Measurements from ENCODE around the gene IFT25.

Gene IFT25

DNA sequence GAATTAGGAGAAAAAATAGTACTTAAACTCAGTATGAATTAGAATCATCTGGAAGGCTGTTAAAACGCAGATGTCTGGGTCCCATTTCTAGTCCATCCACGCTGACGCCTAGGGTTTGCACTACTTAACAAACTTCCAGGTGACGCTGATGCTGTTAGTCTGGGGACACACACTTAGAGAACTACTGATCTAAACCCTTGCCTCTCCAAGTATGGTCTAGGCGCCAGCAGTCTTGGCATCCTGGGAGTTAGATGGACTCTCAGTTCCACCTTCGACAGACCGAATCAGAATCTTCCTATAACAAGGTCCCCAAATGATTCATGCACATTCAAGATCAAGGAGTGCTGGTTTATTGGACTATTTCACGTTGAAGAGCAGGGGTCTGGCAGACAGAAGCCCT lies 40.0 kb downstream of the IFT25 start:
- no peak overlapping the region for H3K4me3 ChIP-seq (ENCODE audit: low read length)
- H3K4me1 ChIP-seq (ENCODE audit: control insufficient read depth, insufficient read depth, low read length), result no peaks in the 10 kb centered on the region

GRCh38 chr1:53902235-53903138 lies 43.0 kb downstream of the IFT25 start:
- Histone ChIP-seq H3K9ac (ENCODE audit: low read length) (no peak overlapping the region), H3K27ac (ENCODE audit: low read depth, low read length) (no peak overlapping the region), H3K36me3 (ENCODE audit: control insufficient read depth, insufficient read depth, low read length) (no peaks in the 10 kb centered on the region), H3K4me1 (ENCODE audit: control insufficient read depth, insufficient read depth, low read length) (peaks cover 10% of the 10 kb centered on the region), H3K4me3 (ENCODE audit: low read length) (no peak overlapping the region), H3K27me3 (ENCODE audit: control insufficient read depth, insufficient read depth, low read length) (no peaks in the 10 kb centered on the region)

More for the DNA sequence above, 40.0 kb downstream of the IFT25 start:
- no peak overlapping the region for H3K9ac ChIP-seq (ENCODE audit: low read length)
- H3K27me3 ChIP-seq (ENCODE audit: control insufficient read depth, insufficient read depth, low read length), result no peaks in the 10 kb centered on the region
- H3K36me3 ChIP-seq (ENCODE audit: control insufficient read depth, insufficient read depth, low read length), result no peaks in the 10 kb centered on the region
- no peak overlapping the region for H3K27ac ChIP-seq (ENCODE audit: low read depth, low read length)

DNA sequence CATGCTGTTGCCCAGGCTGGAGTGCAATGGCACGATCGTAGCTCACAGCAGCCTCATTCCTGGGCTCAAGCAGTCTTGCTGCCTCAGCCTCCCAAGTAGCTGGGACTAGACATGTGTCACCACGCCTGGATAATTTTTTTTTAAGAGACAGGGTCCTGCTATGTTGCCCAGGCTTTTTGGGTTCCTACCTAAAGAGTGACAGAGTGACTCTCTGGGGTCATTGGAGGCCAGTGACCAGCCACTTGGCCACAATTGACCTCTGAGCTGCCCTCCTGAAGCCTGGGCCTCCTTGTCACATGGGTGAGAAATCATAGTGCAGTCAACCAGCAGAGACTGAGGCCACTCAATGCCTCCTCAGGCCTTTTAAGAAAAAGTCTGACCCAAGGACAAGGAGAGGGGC lies 45.8 kb downstream of the IFT25 start:
- H3K4me3 ChIP-seq (ENCODE audit: low read length), result no peak overlapping the region
- H3K27ac ChIP-seq (ENCODE audit: low read depth, low read length), result no peak overlapping the region
- no peak overlapping the region for H3K9ac ChIP-seq (ENCODE audit: low read length)
- H3K36me3 ChIP-seq (ENCODE audit: control insufficient read depth, insufficient read depth, low read length), result no peaks in the 10 kb centered on the region
- no peaks in the 10 kb centered on the region for H3K27me3 ChIP-seq (ENCODE audit: control insufficient read depth, insufficient read depth, low read length)
- H3K4me1 ChIP-seq (ENCODE audit: control insufficient read depth, insufficient read depth, low read length), result peaks cover 13% of the 10 kb centered on the region

GRCh38 chr1:53899206-53899628 lies 46.3 kb downstream of the IFT25 start:
- Histone ChIP-seq H3K27me3 (ENCODE audit: control insufficient read depth, insufficient read depth, low read length) (no peaks in the 10 kb centered on the region), H3K36me3 (ENCODE audit: control insufficient read depth, insufficient read depth, low read length) (no peaks in the 10 kb centered on the region), H3K4me1 (ENCODE audit: control insufficient read depth, insufficient read depth, low read length) (peaks cover 13% of the 10 kb centered on the region), H3K27ac (ENCODE audit: low read depth, low read length) (no peak overlapping the region), H3K9ac (ENCODE audit: low read length) (no peak overlapping the region), H3K4me3 (ENCODE audit: low read length) (no peak overlapping the region)

GRCh38 chr1:53896635-53897229 lies 48.8 kb downstream of the IFT25 start:
- no peaks in the 10 kb centered on the region for H3K27me3 ChIP-seq (ENCODE audit: control insufficient read depth, insufficient read depth, low read length)
- H3K36me3 ChIP-seq (ENCODE audit: control insufficient read depth, insufficient read depth, low read length), result no peaks in the 10 kb centered on the region
- peaks cover 13% of the 10 kb centered on the region for H3K4me1 ChIP-seq (ENCODE audit: control insufficient read depth, insufficient read depth, low read length)
- H3K4me3 ChIP-seq (ENCODE audit: low read length), result no peak overlapping the region
- no peak overlapping the region for H3K9ac ChIP-seq (ENCODE audit: low read length)
- H3K27ac ChIP-seq (ENCODE audit: low read depth, low read length), result peak overlapping the region; percentile 53

DNA sequence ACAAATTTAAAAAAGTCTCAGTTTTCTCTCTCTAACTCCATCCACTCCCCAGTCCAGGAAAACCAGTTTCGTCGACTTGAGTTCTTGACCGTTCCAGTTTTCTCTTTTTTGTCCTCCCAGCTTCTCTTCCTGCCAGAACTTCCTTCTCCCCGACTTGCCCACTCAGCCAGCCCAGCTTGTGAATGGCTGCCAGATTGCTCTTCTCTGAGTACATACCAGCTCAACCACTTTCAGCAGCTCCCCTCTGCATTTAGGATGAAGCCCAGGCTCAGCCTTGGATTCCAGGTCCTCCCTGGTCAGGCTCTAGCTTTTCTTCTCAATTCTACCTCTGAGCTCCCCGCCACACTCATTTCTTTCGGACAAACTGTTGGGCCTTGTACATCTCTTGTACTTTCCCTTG lies 50.1 kb downstream of the IFT25 start:
- Histone ChIP-seq H3K4me1 (ENCODE audit: control insufficient read depth, insufficient read depth, low read length) (peaks cover 13% of the 10 kb centered on the region), H3K9ac (ENCODE audit: low read length) (no peak overlapping the region), H3K27ac (ENCODE audit: low read depth, low read length) (no peak overlapping the region), H3K4me3 (ENCODE audit: low read length) (no peak overlapping the region), H3K27me3 (ENCODE audit: control insufficient read depth, insufficient read depth, low read length) (no peaks in the 10 kb centered on the region), H3K36me3 (ENCODE audit: control insufficient read depth, insufficient read depth, low read length) (no peaks in the 10 kb centered on the region)

GRCh38 chr1:53894644-53895043 lies 50.9 kb downstream of the IFT25 start:
- no peaks in the 10 kb centered on the region for H3K36me3 ChIP-seq (ENCODE audit: control insufficient read depth, insufficient read depth, low read length)
- peaks cover 16% of the 10 kb centered on the region for H3K4me1 ChIP-seq (ENCODE audit: control insufficient read depth, insufficient read depth, low read length)
- H3K4me3 ChIP-seq (ENCODE audit: low read length), result no peak overlapping the region
- no peaks in the 10 kb centered on the region for H3K27me3 ChIP-seq (ENCODE audit: control insufficient read depth, insufficient read depth, low read length)
- no peak overlapping the region for H3K27ac ChIP-seq (ENCODE audit: low read depth, low read length)
- H3K9ac ChIP-seq (ENCODE audit: low read length), result no peak overlapping the region

DNA sequence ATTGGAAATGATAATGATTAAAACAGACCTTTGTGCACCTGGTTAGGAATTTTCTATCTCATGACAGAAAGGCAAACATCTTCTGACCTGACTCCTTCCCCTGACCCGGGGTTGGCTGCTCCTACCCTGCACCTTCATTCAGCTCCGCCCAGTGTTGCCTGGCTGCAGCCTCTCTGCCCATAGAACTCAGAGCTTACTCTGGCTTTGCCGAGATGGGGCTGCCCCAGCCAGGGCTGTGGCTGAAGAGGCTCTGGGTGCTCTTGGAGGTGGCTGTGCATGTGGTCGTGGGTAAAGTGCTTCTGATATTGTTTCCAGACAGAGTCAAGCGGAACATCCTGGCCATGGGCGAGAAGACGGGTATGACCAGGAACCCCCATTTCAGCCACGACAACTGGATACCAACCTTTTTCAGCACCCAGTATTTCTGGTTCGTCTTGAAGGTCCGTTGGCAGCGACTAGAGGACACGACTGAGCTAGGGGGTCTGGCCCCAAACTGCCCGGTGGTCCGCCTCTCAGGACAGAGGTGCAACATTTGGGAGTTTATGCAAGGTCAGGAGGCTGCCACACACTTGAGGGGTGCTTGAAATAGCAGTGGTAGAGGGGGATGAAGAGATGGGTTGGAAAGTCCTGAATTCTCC lies 51.4 kb downstream of the IFT25 start, which contains the start of gene DIO1:
TSS of gene DIO1 (plus strand) at position 189 of the 638 bp plus-strand sequence. CDS start at position 213, 24 bp downstream.
- H3K9ac ChIP-seq (ENCODE audit: low read length), result no peak within 1 kb of the TSS
- no peaks in the 10 kb centered on the region for H3K27me3 ChIP-seq (ENCODE audit: control insufficient read depth, insufficient read depth, low read length)
- peaks cover 5% of the 10 kb centered on the region for H3K36me3 ChIP-seq (ENCODE audit: control insufficient read depth, insufficient read depth, low read length)
- no peak within 1 kb of the TSS for H3K27ac ChIP-seq (ENCODE audit: low read depth, low read length)
- H3K4me3 ChIP-seq (ENCODE audit: low read length), result no peak within 1 kb of the TSS
- H3K4me1 ChIP-seq (ENCODE audit: control insufficient read depth, insufficient read depth, low read length), result peaks cover 14% of the 10 kb centered on the region

DNA sequence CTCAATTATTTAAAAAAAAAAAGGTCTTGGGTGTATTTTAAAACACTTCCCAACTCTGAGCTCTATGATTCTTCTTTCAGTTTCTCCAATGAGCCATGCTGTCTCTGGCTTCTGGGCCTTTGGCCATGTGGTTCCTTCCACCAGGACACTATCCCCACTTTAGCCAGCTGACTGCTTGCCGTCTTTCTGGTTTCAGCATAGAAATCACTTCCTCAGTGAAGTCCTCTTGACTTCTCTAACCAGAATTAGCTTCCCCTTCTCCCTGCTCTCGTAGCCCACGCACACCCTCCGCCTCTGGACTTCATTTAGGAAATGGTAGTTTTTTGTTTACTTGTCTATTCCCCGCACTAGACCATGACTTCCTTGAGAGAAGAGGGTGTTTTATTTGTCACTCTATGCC lies 52.6 kb downstream of the IFT25 start:
- H3K4me1 ChIP-seq (ENCODE audit: control insufficient read depth, insufficient read depth, low read length), result peaks cover 10% of the 10 kb centered on the region

DNA sequence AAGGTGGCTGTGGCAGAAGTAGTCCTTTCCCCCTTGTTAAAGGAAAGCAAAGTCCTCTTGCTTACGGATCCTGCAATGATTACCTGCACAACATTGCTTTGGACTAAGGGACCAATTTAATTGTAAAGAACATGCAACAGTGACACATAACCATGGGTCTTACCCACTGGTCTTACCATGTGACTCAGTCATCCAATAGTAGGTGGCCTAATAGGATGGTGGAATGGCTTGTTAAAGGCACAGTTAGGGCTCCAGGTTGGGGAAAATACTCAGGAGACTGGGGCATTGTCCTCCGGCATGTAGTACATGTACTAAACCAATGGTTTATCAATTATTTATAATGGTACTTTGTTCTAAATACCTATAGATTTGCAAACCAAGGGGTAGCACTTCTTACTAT lies 53.8 kb downstream of the IFT25 start:
- Histone ChIP-seq H3K36me3 (ENCODE audit: control insufficient read depth, insufficient read depth, low read length) (peaks cover 8% of the 10 kb centered on the region), H3K4me1 (ENCODE audit: control insufficient read depth, insufficient read depth, low read length) (peaks cover 6% of the 10 kb centered on the region), H3K4me3 (ENCODE audit: low read length) (no peak overlapping the region), H3K27me3 (ENCODE audit: control insufficient read depth, insufficient read depth, low read length) (no peaks in the 10 kb centered on the region), H3K9ac (ENCODE audit: low read length) (no peak overlapping the region), H3K27ac (ENCODE audit: low read depth, low read length) (no peak overlapping the region)

More for the DNA sequence above, 52.6 kb downstream of the IFT25 start:
- H3K4me3 ChIP-seq (ENCODE audit: low read length), result no peak overlapping the region
- peaks cover 5% of the 10 kb centered on the region for H3K36me3 ChIP-seq (ENCODE audit: control insufficient read depth, insufficient read depth, low read length)
- no peak overlapping the region for H3K9ac ChIP-seq (ENCODE audit: low read length)
- no peak overlapping the region for H3K27ac ChIP-seq (ENCODE audit: low read depth, low read length)
- no peaks in the 10 kb centered on the region for H3K27me3 ChIP-seq (ENCODE audit: control insufficient read depth, insufficient read depth, low read length)

DNA sequence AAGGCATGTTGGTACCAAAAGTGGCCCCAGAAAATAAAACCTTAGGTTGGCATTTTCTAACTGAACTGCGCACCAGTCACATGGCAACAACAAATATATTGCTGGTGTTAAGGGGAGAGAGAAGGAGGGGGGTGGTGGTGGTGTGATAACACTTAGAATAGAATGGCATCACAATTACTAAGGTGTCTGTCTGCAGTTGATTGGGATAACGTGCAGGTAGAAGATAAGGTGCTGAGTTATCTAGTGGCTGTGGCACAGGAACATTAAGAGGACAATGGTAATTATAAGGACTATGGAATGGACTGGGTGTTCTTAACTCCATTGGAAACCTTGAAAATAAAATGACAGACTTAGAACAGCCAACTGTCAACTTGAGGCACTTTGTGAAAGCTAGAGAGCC lies 54.5 kb downstream of the IFT25 start:
- Histone ChIP-seq H3K9ac (ENCODE audit: low read length) (no peak overlapping the region), H3K36me3 (ENCODE audit: control insufficient read depth, insufficient read depth, low read length) (peaks cover 10% of the 10 kb centered on the region), H3K4me1 (ENCODE audit: control insufficient read depth, insufficient read depth, low read length) (peaks cover 6% of the 10 kb centered on the region), H3K27me3 (ENCODE audit: control insufficient read depth, insufficient read depth, low read length) (no peaks in the 10 kb centered on the region), H3K4me3 (ENCODE audit: low read length) (no peak overlapping the region), H3K27ac (ENCODE audit: low read depth, low read length) (no peak overlapping the region)

DNA sequence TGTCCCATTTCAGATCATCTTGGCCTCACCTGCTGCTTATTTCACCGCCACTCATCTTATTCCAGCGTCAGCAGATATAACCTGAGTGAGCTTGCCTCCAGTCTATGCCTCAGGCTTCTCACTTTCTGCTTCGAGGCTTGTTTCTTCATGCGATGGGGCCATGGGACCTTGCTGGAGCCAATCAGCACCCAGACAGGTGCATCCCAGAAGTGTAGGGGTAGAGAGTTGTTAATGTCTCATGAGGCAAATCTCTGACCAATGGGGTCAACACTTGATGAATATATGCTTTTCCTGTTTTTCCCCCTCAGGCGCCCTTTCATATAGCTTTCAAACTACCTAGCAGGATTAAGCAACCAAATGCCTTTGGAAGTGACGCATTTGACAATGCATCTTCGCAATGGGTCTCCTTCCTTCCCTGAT lies 55.0 kb downstream of the IFT25 start:
- Histone ChIP-seq H3K4me1 (ENCODE audit: control insufficient read depth, insufficient read depth, low read length) (peaks cover 6% of the 10 kb centered on the region), H3K4me3 (ENCODE audit: low read length) (peak overlapping the region; percentile 100), H3K36me3 (ENCODE audit: control insufficient read depth, insufficient read depth, low read length) (peaks cover 10% of the 10 kb centered on the region), H3K27ac (ENCODE audit: low read depth, low read length) (no peak overlapping the region), H3K9ac (ENCODE audit: low read length) (no peak overlapping the region), H3K27me3 (ENCODE audit: control insufficient read depth, insufficient read depth, low read length) (no peaks in the 10 kb centered on the region)

Data from rectal smooth muscle tissue (tissue), 1 donor.